ENCODE results near the gene WNT2. TPM values are rescaled to one million over a fixed set of nuclear protein-coding genes. Genes with fewer than 3 reads are reported as not detected.

The WNT2 gene
- total and polyA plus RNA-seq, 2 experiments from 2014 or later: 260 to 378 TPM

DNA sequence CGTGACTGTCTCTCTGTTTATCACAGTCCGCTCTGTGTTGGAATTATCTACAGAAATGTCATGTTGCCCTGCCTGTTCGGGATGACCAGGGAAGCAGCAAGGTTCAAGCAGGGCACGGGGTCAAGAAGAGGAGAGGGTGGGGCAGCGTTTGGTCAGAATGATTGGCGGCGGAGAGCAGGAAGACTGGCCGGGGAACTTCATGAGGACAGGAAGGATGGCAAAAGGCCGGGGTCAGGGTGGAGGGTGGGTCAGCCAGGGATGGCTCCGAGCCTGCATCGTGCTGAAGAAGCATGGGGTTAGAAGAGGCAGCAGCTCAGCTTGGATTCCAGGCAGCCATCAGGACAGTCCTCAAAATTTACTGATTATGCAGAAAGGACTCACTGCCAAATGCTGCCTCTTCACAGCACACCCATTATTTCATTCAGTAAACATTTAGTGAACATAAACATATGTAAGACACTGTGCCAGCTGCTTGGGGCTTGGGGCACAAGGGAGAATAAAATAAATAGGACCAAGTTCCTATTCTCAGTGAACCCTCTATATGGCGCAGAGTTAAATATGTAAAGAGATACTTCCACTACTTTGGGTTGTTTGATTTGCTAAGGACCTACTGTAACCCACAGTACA is 42.8 kb downstream of the WNT2 start:
- Histone ChIP-seq H3K9me3 (ENCODE audit: low read depth) (no peaks in the 10 kb centered on the region), H3K36me3 (peaks cover 18% of the 10 kb centered on the region), H3K27me3 (no peaks in the 10 kb centered on the region), H3K4me3 (no peak overlapping the region), H3K27ac (peak overlapping the region; percentile 83), H3K4me1 (ENCODE audit: low read depth) (peaks cover 48% of the 10 kb centered on the region)
- TF ChIP-seq, protein P1, sequence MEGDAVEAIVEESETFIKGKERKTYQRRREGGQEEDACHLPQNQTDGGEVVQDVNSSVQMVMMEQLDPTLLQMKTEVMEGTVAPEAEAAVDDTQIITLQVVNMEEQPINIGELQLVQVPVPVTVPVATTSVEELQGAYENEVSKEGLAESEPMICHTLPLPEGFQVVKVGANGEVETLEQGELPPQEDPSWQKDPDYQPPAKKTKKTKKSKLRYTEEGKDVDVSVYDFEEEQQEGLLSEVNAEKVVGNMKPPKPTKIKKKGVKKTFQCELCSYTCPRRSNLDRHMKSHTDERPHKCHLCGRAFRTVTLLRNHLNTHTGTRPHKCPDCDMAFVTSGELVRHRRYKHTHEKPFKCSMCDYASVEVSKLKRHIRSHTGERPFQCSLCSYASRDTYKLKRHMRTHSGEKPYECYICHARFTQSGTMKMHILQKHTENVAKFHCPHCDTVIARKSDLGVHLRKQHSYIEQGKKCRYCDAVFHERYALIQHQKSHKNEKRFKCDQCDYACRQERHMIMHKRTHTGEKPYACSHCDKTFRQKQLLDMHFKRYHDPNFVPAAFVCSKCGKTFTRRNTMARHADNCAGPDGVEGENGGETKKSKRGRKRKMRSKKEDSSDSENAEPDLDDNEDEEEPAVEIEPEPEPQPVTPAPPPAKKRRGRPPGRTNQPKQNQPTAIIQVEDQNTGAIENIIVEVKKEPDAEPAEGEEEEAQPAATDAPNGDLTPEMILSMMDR (IDR thresholded peaks at IDR 0.05; ENCODE audit: low read depth, low read length): no peak
- no peak for DNase-seq (ENCODE audit: low read depth in 1 of 2, low spot score in 1 of 2)

DNA sequence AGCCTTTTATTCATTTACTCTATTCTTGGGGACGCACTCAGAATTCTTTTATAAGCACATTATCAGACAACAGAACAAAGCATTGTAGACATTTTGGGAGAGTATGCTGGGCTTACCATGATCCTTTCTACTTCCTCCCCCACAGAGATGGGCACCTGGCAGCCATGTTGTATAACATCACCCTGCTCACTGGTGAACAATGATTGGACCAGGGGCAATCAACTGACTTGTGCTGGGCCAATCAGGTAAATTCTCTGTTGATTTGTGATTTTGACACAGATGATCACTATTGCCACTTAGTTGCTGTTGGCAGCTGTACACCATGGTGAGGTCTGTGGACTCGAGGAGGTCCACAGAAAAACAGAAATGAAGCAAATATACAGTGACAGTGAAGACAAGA is 43.7 kb downstream of the WNT2 start:
- Histone ChIP-seq H3K4me1 (ENCODE audit: low read depth) (peaks cover 41% of the 10 kb centered on the region), H3K27ac (peak overlapping the region; percentile 83), H3K4me3 (no peak overlapping the region), H3K27me3 (no peaks in the 10 kb centered on the region), H3K36me3 (peaks cover 12% of the 10 kb centered on the region), H3K9me3 (ENCODE audit: low read depth) (no peaks in the 10 kb centered on the region)
- TF ChIP-seq, protein P1 (IDR thresholded peaks at IDR 0.05; ENCODE audit: low read depth, low read length): no peak
- DNase-seq (ENCODE audit: low read depth in 1 of 2, low spot score in 1 of 2): no peak

DNA sequence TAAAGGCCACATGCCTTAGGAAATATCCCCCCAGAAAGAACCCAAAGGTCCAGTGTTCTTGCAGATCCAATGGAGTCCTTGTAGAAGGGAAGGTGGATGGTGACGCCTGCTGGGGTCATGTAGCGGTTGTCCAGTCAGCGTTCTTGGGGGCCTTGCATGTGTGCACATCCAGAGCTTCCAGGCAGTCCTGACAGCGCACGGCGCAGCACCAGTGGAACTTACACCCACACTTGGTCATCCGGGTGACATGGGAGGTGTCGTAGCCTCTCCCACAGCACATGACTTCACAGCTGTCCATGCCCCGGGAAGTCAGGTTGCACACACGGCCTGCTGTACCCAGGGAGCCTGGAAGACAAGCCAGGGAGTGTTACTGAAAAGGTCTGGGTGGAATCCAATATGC is 44.8 kb downstream of the WNT2 start:
- TF ChIP-seq, protein P1 (IDR thresholded peaks at IDR 0.05; ENCODE audit: low read depth, low read length): no peak
- Histone ChIP-seq H3K4me3 (no peak overlapping the region), H3K27ac (no peak overlapping the region), H3K36me3 (peaks cover 12% of the 10 kb centered on the region), H3K9me3 (ENCODE audit: low read depth) (no peaks in the 10 kb centered on the region), H3K27me3 (no peaks in the 10 kb centered on the region), H3K4me1 (ENCODE audit: low read depth) (peaks cover 40% of the 10 kb centered on the region)
- DNase-seq (ENCODE audit: low read depth in 1 of 2, low spot score in 1 of 2): no peak

DNA sequence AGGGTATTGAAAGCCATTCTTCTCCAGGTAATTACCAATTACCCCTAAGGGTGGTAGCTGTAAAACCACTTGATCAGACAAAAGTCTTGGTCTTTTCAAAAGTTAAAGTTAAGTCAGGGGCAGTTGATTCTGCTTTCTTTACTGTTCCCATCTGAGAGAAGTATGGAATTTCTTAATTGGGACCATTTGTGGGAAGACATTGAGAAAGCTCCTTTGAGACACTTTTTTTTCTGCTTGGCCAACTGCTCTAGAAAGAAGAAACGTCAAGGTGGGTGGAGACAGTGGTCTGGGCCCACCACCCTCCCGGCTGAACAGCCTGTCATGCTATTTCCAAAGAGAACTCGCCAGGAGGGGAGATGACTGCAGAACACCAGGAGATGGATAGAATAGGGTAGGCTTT is 45.3 kb downstream of the WNT2 start:
- DNase-seq (ENCODE audit: low read depth in 1 of 2, low spot score in 1 of 2): no peak
- H3K27ac ChIP-seq: no peak overlapping the region
- peaks cover 12% of the 10 kb centered on the region for H3K36me3 ChIP-seq
- H3K27me3 ChIP-seq: no peaks in the 10 kb centered on the region
- H3K9me3 ChIP-seq (ENCODE audit: low read depth): no peaks in the 10 kb centered on the region
- H3K4me3 ChIP-seq: no peak overlapping the region
- H3K4me1 ChIP-seq (ENCODE audit: low read depth): peaks cover 36% of the 10 kb centered on the region
- TF ChIP-seq, protein P1 (IDR thresholded peaks at IDR 0.05; ENCODE audit: low read depth, low read length): no peak

DNA sequence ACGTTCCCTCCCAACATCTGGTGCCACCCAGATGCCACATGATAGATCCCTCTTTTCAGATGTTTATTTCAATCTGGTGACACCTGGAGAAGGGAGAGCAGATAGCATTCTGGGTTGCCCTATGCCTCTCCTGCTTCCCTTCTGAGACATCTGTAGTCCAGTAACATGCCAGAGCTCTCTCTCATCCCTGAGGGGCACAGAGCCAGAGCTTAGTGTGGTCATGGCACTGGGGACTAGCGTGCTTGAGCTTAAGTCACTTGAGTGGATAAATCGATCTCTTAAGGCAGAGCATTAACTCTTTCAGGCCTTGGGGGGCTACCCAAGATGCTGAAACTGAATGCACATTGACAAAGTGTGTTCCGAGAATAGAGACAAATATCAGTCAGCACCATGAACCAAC is 47.9 kb downstream of the WNT2 start:
- DNase-seq (ENCODE audit: low read depth in 1 of 2, low spot score in 1 of 2): no peak
- Histone ChIP-seq H3K4me1 (ENCODE audit: low read depth) (peaks cover 16% of the 10 kb centered on the region), H3K9me3 (ENCODE audit: low read depth) (no peaks in the 10 kb centered on the region), H3K27ac (peak overlapping the region; percentile 27), H3K36me3 (peaks cover 10% of the 10 kb centered on the region), H3K4me3 (no peak overlapping the region), H3K27me3 (no peaks in the 10 kb centered on the region)
- TF ChIP-seq, protein P1 (IDR thresholded peaks at IDR 0.05; ENCODE audit: low read depth, low read length): no peak

All from cardiac muscle cell (in vitro differentiated cells and primary cell).